Measurements from ENCODE around the gene DLG5.
A peak's percentile ranks its signal among the peaks of the same experiment; 100 is the strongest.

Gene DLG5

GRCh38 chr10:77943121-77943901 is 16.8 kb upstream of the DLG5 start:
- no peak for DNase-seq

DNA sequence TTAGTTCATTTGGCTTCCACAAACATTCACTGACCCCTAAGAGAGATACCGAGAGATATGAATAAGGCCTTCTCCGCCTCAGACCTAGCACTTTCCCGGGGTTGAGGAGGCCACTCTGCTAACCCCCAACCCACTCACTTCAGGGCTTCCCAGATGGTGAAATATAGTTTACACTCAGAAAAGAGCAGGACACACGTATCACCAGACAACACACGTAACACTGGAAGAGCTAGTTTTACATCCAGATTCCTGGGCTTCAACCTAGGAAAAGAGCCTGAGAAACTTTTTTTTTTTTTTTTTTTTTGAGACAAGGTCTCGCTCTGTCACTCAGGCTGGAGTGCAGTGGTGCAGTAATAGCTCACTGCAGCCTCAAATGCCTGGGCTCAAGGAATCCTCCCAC is 15.2 kb upstream of the DLG5 start:
- DNase-seq: no peak

GRCh38 chr10:77940627-77941026 is 14.1 kb upstream of the DLG5 start:
- no peak for DNase-seq

- DNase-seq: no peak
Measured at GRCh38 chr10:77940225-77940624, 13.7 kb upstream of the DLG5 start.

DNA sequence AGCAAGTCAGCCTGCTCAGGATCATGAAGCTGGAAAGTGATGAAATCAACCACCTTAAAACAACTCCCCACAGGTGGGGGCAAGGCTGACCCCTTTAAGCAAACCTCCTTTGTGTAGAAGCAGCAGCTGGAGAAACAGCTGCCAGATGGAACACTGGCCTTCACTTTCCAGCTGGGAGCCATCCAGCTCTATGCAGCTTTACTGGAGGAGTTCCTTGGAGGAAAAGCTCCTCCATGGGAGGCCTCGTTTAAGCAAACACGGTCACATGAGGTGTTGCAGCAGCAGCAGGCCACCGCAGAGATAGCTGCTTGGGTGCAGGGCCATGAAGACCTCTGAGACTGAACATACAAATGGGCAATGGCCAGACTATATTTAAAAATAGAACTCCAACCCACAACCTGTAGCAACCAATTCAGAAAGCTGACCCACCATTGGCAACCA is 13.0 kb upstream of the DLG5 start:
- DNase-seq: no peak

DNA sequence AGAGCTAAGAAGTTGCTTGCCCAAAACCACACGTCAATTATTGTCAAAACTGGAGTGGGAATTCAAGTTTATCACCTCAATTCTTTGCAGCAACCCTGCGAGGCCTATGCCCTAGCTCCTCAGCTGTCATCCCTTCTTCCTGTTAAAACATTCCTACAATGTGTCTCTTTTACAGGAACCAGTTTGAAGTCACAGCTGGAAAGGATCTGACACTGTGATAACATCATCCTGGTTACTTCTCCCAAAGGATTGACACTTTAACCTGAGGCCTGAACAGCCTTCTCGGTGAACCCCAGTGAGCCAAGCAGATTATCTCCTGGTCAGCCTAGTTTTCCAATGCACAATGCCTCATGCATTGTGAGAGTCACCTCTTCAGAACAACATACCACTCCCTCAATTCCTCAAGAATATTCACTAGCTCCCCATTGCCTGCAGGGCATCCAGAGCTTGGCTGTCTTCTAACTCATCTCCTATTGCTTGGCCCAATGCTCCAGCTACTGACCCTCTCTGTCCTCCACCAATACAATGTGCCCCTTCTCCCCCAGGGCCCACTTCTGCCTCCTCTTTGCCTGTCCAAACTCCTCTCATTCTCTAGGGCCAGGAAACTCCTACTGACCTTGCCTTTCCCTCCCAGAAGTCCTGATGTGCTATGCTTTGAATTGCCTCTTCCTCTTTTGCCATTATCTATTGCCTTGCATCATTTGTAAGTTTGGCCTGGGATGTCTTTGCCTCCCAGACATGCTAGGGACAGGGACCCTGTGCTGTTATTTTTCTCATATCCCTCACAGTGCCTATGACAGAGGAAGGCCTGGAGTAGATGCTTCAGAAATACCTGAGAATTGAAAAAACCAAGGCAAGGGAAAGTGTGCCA is 10.4 kb upstream of the DLG5 start:
- DNase-seq: peak; percentile 51

- DNase-seq: no peak
Measured at GRCh38 chr10:77932016-77932715, 5.6 kb upstream of the DLG5 start.

DNA sequence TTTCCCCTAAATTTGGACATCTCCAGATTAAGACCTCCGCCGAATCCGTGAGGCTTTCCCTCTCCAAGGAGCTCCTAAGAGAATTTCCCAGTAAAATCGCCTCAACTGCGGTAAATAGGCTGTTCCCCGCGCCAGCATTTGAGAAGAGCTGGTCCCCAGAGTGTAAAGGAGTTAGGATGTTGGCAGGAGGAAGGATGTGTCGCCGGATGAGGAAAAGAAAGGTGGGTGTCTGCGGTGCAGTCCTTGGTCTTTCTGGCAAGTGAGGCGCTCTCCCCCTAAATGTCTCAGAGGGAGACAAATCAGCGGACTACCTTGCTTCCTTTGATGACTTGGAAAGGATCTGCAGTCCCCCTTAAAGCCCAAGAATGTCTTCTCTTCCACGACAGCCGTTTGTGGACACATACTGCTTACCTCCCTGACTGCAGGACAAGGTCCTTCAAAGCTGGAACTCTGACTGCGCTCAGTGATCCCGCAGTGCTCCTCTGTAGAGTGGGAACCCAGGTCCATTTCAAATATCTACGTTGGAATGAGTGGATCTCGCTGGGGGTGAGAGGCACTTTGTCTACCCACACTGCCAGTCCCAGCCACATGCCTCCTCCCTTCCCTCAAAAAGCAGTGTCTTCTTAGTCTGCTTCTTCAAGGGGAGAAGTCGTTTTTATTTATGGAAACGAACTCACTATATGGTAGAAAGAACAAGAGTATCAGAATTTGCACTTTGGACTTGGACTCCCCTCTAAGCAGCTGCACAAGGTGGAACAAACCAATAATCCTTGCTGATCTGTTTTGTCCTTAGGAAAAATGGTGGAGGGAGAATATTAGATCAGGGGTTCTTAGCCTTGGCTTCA is 1.1 kb upstream of the DLG5 start:
- DNase-seq: no peak

GRCh38 chr10:77925795-77926565 is 575 bp downstream of the DLG5 start:
- DNase-seq: peak; percentile 52

- no peak for DNase-seq
Measured at GRCh38 chr10:77925410-77925794, 1.2 kb downstream of the DLG5 start.

DNA sequence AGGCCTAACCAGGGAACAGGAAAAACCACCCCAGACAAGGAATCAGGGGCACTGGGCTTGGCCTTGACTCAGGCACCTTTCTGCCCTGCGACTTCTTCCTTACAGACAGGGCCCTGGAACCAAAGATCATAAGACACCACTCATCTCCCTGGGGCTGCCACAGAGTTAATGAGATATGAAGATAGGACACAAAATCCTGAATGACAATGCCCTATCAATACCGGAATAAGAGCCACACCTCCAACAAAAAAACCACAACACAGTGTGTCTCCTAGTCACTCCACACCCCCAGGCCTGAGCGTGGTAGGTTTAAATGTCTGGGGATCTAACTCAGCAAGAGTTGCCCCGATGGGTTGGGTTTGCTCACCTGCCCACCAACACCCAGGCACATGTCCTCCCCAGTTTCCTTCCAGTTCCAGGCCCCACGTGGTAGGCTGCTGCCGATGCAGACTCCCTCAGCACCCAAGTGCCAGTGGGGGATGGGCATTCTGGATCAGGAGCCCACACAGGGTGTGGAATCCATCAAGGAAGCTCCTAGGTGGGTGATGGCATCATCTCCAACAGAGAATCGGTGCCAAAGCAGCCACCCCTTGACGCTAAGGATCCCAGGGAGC is 3.9 kb downstream of the DLG5 start:
- DNase-seq: peak; percentile 34

DNA sequence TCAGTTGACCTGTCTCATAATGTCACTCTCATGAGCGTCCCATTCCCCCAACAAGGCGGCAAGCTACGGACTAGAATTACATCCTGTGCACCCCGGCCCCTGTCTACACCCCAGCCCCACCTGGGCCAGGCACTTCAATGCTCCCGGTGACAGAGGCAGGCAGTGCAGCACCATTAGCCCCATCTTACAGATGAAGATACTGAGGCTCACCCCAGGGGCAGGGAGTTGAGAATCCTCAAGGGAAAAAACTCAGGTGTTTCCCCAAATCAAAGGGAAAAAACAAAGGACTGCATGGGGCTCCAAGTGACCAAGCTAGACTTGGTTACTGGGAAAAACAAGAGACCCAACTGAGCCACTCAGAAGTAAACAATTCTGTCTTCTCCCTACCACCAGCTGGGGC is 4.5 kb downstream of the DLG5 start:
- no peak for DNase-seq

GRCh38 chr10:77921395-77921794 is 5.2 kb downstream of the DLG5 start:
- DNase-seq: no peak

GRCh38 chr10:77920495-77920894 is 6.1 kb downstream of the DLG5 start:
- no peak for DNase-seq

GRCh38 chr10:77919713-77920108 is 6.8 kb downstream of the DLG5 start:
- DNase-seq: no peak

DNA sequence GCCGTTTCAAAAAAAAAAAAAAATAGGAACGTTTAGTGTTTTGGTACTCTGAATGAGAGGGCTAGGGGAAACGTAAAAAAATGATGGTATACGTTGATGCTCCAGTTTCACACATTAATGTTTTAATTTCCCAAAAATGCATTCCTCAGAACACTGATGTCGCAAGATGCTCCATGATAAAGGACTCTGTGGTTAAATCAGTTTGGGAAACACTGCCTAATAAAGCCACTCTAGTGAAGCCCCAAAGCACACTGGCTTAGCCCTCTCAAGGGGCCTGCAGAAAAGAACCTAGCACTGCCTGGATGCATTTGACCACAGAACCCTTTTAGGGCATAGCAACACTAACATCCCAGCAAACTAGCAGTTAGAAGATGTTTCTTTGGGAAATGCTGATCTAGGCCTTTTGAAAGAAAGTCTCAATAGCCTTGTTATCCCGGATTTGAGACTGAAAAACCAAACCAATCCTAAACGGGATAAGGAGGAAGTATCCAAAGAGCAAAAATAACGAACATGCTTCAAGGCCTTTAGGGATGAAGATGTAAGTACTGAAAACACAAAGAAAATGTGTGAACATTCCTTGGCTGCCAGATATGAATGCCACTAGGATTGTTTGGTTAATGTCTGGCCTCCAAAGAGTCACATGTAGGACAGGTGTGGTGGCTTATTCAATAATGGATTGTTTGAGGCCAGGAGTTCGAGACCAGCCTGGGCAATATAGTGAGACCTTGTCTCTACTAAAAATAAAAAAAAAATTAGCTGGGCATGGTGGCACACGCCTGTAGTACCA is 11.0 kb downstream of the DLG5 start:
- no peak for DNase-seq

DNA sequence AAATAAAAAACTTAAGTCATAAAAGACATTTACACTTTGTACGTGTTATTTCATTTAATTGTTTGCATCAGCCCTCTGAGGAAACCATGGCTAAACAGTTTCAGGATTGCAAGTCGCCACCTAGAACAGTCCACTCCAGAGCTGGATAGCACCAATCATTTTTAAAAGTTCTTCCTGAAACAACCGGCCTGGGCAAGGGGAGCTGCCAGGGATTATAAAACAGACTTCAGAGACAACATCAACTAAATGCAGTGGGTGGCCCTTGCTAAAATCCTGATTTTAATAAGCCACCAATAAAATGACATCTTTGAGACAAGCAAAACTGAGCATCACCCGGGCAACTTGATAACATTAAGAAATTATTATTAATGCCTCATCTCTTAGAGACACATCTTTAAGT is 13.5 kb downstream of the DLG5 start:
- DNase-seq: no peak

GRCh38 chr10:77912576-77912975 is 14.0 kb downstream of the DLG5 start:
- no peak for DNase-seq

GRCh38 chr10:77911535-77912123 is 14.9 kb downstream of the DLG5 start:
- peak; percentile 70 for DNase-seq

DNA sequence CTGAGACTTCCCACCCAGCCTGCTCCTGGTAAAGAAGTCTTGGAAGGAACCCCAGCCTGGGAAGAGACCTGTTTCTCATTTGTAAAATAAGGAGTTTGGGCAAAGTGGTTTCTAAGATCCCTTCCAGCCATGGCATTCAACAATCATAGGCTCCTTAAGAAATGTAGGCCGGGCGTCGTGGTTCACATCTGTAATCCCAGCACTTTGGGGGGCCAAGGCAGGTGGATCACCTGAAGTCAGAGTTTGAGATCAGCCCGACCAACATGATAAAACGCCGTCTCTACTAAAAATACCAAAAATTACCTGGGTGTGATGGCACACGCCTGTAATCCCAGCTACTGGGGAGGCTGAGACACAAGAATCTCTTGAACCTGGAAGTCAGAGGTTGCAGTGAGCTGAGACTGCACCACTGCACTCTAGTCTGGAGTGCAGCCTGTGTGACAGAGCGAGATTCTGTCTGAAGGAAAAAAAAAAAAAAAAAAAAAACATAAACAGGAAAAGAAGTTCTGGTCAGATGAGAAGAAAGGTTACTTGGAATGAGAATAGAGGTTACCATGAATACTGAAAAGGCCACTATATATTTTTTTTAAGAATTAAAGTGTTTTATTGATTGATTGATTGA is 15.9 kb downstream of the DLG5 start:
- DNase-seq: no peak

Measured in OCI-M1 (cell line).